HEK293 (cell line): Measurements from ENCODE around the gene LMTK2.
A peak's percentile ranks its signal among the peaks of the same experiment; 100 is the strongest.

Experiments
- CTCF ChIA-PET: fragments of 350-600 bp; formaldehyde crosslinking; extraction: SDS; loops from one replicate; lab custom pipeline; 2021; ENCODE audit warnings: antibody characterized with exemption; lab: Yijun Ruan, JAX
- POLR2A ChIA-PET: fragments of 300-600 bp; formaldehyde crosslinking; extraction: SDS; loops from one replicate; lab custom pipeline; 2020; ENCODE audit warnings: antibody characterized with exemption, inconsistent platforms; lab: Yijun Ruan, JAX
- H3K27ac ChIP-seq: fragments of 200-500 bp; sonication (Bioruptor generic); 2 replicates; pipeline ENCODE4 v1.5.1; 2014; ENCODE audit warnings: low read depth, low read length, control low read depth, inconsistent platforms; ENCODE audit errors: extremely low read depth
- H3K36me3 ChIP-seq, 2 experiments: fragments of 200-500 bp in 1 of 2; sonication (Bioruptor generic) in 1 of 2; 1 replicate in 1 of 2; 2 replicates in 1 of 2; pipeline ENCODE4 v1.5.1; 2014 to 2017; ENCODE audit warnings: inconsistent platforms in 2 of 2, low read length in 2 of 2; ENCODE audit not compliant: control insufficient read depth in 2 of 2, insufficient read depth in 1 of 2
- H3K4me1 ChIP-seq: fragments of 200-500 bp; sonication (Bioruptor generic); 2 replicates; pipeline ENCODE4 v1.5.1; 2014; ENCODE audit warnings: mild to moderate bottlenecking, low read length, inconsistent platforms; ENCODE audit not compliant: control insufficient read depth, insufficient read depth
- H3K4me3 ChIP-seq: 2 replicates; pipeline ENCODE4 v1.5.1; 2011; ENCODE audit warnings: low read depth, mild to moderate bottlenecking, control low read depth, low read length, moderate library complexity
- H3K9me3 ChIP-seq: fragments of 200-500 bp; sonication (Bioruptor generic); 2 replicates; pipeline ENCODE4 v1.5.1; 2014; ENCODE audit warnings: low read depth, low read length, inconsistent platforms; ENCODE audit not compliant: control insufficient read depth, insufficient read depth
- EGR2 ChIP-seq: fragments of 450-650 bp; formaldehyde crosslinking; IDR thresholded peaks from 2 replicates; pipeline ENCODE4 v1.5.1; 2016; ENCODE audit warnings: low read depth, missing biosample characterization, missing genetic modification characterization
- GLIS2 ChIP-seq: fragments of 450-650 bp; formaldehyde crosslinking; IDR thresholded peaks from 2 replicates; pipeline ENCODE4 v1.5.1; 2016; ENCODE audit warnings: missing biosample characterization, missing genetic modification characterization
- PBX3 ChIP-seq: sonication (generic); formaldehyde crosslinking; IDR thresholded peaks from 2 replicates; pipeline ENCODE4 v1.8.1; 2022; ENCODE audit warnings: mild to moderate bottlenecking, moderate library complexity, missing genetic modification reagents
- SETDB1 ChIP-seq: IDR thresholded peaks from one replicate; pipeline ENCODE4 v1.6.1; 2017; ENCODE audit warnings: mild to moderate bottlenecking, low read length, moderate library complexity, mixed read lengths; ENCODE audit not compliant: insufficient read length
- ZBTB44 ChIP-seq: fragments of 450-650 bp; IDR thresholded peaks from 2 replicates; pipeline ENCODE4 v1.5.1; 2018; ENCODE audit warnings: missing biosample characterization, mild to moderate bottlenecking, missing genetic modification characterization
- ZFP3 ChIP-seq: fragments of 450-650 bp; formaldehyde crosslinking; IDR thresholded peaks from 2 replicates; pipeline ENCODE4 v1.5.1; 2016; ENCODE audit warnings: low read depth, missing biosample characterization, missing genetic modification characterization
- ZNF157 ChIP-seq: fragments of 450-650 bp; formaldehyde crosslinking; IDR thresholded peaks from 2 replicates; pipeline ENCODE4 v1.5.1; 2016; ENCODE audit warnings: missing biosample characterization, missing genetic modification characterization
- ZNF221 ChIP-seq: fragments of 450-650 bp; formaldehyde crosslinking; IDR thresholded peaks from 2 replicates; pipeline ENCODE4 v1.5.1; 2017; ENCODE audit warnings: missing biosample characterization, missing genetic modification characterization, borderline replicate concordance
- ZNF280D ChIP-seq: fragments of 450-650 bp; formaldehyde crosslinking; IDR thresholded peaks from 2 replicates; pipeline ENCODE4 v1.5.1; 2016; ENCODE audit warnings: missing biosample characterization, missing genetic modification characterization
- ZNF48 ChIP-seq: fragments of 450-650 bp; formaldehyde crosslinking; IDR thresholded peaks from 2 replicates; pipeline ENCODE4 v1.5.1; 2016; ENCODE audit warnings: missing biosample characterization, missing genetic modification characterization
- ZNF510 ChIP-seq: fragments of 450-650 bp; formaldehyde crosslinking; IDR thresholded peaks from 2 replicates; pipeline ENCODE4 v1.5.1; 2018; ENCODE audit warnings: mild to moderate bottlenecking, missing genetic modification characterization, missing biosample characterization; ENCODE audit not compliant: insufficient replicate concordance
- ZNF530 ChIP-seq: fragments of 450-650 bp; formaldehyde crosslinking; IDR thresholded peaks from 2 replicates; pipeline ENCODE4 v1.5.1; 2016; ENCODE audit warnings: low read depth, missing biosample characterization, missing genetic modification characterization
- ZNF626 ChIP-seq: fragments of 450-650 bp; sonication (Bioruptor Pico); formaldehyde crosslinking; IDR thresholded peaks from 2 replicates; pipeline ENCODE4 v1.5.1; 2018; ENCODE audit warnings: missing biosample characterization, missing genetic modification characterization, inconsistent platforms
- ZNF670 ChIP-seq: fragments of 450-650 bp; formaldehyde crosslinking; IDR thresholded peaks from 2 replicates; pipeline ENCODE4 v1.5.1; 2016; ENCODE audit warnings: missing biosample characterization, missing genetic modification characterization, low read depth
- ZNF677 ChIP-seq: fragments of 450-650 bp; IDR thresholded peaks from 2 replicates; pipeline ENCODE4 v1.5.0; 2018; ENCODE audit warnings: missing biosample characterization, mild to moderate bottlenecking, missing genetic modification characterization, moderate library complexity
- ZNF777 ChIP-seq: fragments of 450-650 bp; formaldehyde crosslinking; IDR thresholded peaks from 2 replicates; pipeline ENCODE4 v1.5.1; 2017; ENCODE audit warnings: missing biosample characterization, missing genetic modification characterization, borderline replicate concordance

Gene LMTK2

GRCh38 chr7:98091061-98091460, 15.6 kb upstream of the LMTK2 start (continued):
- TF ChIP-seq ZNF530 (tag by site-specific recombination) = no peak
- no peak for TF ChIP-seq ZNF677 (tag by site-specific recombination)
- TF ChIP-seq, all 188 proteins: peak for 0

GRCh38 chr7:98091523-98091922, 15.1 kb upstream of the LMTK2 start:
- H3K36me3 ChIP-seq = no peaks in the 10 kb centered on the region
- no peaks in the 10 kb centered on the region for H3K9me3 ChIP-seq
- no peak overlapping the region for H3K4me3 ChIP-seq
- ChIA-PET POLR2A (no interaction called here), CTCF (no interaction called here)
- TF ChIP-seq ZNF48 (tag by site-specific recombination) (no peak), ZNF670 (tag by site-specific recombination) (no peak), ZBTB44 (tag by site-specific recombination) (no peak), ZNF777 (tag by site-specific recombination) (no peak)
- H3K4me1 ChIP-seq = no peaks in the 10 kb centered on the region
- no peak overlapping the region for H3K27ac ChIP-seq

GRCh38 chr7:98097042-98097645, 9.5 kb upstream of the LMTK2 start:
- no peaks in the 10 kb centered on the region for H3K4me1 ChIP-seq
- TF ChIP-seq ZNF626 (tag by site-specific recombination) (peak; percentile 53; the same call in 1 of the 2 replicates), SETDB1 (peak; percentile 86), ZNF280D (peak; percentile 85), ZNF221 (tag by site-specific recombination) (no peak), ZNF510 (tag by site-specific recombination) (no peak), ZNF157 (tag by site-specific recombination) (no peak), GLIS2 (no peak), ZFP3 (no peak), EGR2 (tag by site-specific recombination) (no peak), PBX3 (CRISPR knock-in tag) (no peak)
- no peak overlapping the region for H3K27ac ChIP-seq
- H3K9me3 ChIP-seq = no peaks in the 10 kb centered on the region
- H3K4me3 ChIP-seq = no peak overlapping the region
- CTCF ChIA-PET = interaction anchor here (0.6 to 1.9 kb wide), 9 partner anchors 9 to 548 kb away, joined by 3 to 11 read pairs (median 3); partner anchors contain the start of gene LMTK2
- POLR2A ChIA-PET = no interaction called here
- no peaks in the 10 kb centered on the region for H3K36me3 ChIP-seq
